Activated CD4-positive, alpha-beta T cell treated with anti-CD3 and anti-CD28 coated beads for 48 hours (primary cell): ENCODE results near the gene PCP4.

Experiments used
- DNase-seq: peaks from one replicate; pipeline ENCODE4 v3.0.0-alpha.2; 2020

The PCP4 gene

DNA sequence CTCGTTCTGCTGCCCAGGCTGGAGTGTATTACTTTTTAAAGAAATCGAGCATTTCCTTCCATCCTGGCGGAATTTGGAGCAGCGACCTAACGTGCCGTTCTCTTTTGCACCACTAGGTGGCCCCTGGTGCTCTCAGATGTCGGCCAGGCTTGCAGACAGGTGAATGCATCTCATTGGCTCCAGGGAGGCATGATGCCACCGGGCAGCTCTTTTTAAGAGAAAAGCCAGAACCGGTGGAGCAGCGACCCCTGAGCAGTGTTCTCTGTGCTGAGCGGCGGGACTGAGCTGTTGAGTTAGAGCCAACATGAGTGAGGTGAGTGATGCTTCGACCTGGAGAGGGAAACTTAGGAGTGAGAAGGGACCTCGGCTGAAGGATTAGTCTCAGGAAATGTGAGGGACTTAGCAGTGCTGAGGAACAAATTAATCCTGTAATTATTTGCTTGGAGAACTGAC is at the start of gene PCP4:
TSS of gene PCP4 (plus strand) at position 241 of the 453 bp plus-strand sequence. CDS start at position 305, 64 bp downstream.
- DNase-seq: peak; percentile 67

DNA sequence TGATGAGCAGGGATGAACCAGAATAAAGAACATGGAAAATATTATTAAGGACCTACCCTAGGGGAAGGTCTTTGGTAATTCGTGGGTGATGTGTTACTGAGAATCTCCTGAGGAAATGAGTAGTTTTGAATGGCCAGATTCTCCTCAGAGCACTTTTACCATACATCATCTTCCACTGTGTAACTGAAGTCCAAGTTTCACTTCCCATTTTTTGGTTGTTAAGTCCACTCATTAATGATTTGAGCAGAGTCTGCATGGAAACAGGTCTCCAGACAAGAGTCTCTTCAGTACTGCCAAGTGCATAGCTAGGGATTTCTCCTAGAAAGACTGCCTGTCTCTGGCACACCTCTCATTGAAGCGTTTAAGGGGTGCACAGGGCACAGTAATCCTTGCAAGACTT is 48.7 kb upstream of the PCP4 start:
- DNase-seq: no peak

DNA sequence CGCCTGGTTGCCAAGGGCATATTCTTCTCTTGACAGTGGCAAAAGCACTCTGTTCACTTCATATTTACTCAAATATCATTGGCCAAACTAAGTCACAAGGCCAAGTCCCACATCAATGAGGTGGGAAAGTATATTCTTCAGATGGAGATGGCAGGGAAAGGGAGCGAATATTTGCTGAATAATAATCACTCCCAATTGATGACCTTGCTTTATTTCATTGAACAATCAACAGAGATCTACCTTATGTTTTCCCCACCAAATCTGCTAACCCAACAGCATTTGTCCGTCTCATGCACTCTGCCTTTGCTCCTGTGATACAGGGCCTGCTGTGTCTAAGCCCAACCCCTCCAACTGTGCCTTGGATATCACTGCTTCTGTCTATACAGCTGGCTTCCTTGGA is 45.2 kb upstream of the PCP4 start:
- no peak for DNase-seq

DNA sequence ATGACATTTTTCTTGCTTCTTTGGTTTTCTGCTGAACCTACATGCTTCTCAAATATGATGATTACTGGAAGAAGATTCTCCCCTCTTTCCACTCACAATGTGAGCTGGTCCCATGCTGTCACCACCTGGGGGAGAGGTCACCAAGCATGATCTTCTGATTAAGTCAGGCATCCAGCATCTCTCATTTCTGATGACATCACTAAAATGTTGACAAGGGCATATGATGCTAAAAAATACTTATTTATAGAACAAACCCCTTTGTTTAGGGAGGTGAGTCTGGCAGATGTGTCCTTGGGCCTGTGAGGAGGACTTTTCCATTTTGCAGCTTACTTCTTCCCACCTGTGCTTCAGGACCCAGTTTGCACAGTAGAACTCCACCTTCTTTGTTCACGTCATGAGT is 42.0 kb upstream of the PCP4 start:
- no peak for DNase-seq

DNA sequence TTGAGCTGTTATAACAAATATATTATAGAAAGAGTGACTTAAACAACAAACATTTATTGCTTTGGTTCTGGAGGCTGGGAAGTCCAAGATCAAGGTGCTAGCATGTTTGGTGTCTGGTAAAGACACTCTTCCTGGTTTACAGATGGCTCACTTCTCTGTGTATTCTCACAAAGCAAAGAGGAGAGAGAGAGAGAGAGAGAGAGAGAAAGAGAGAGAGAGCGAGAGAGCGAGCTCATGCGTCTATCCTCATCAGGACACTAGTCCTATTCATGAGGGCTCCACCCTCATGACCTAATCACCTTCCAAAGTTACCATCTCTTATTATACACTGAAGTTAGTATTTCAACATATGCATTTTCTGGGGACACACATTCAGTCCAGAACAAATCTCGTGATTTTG is 32.7 kb upstream of the PCP4 start:
- DNase-seq: no peak

DNA sequence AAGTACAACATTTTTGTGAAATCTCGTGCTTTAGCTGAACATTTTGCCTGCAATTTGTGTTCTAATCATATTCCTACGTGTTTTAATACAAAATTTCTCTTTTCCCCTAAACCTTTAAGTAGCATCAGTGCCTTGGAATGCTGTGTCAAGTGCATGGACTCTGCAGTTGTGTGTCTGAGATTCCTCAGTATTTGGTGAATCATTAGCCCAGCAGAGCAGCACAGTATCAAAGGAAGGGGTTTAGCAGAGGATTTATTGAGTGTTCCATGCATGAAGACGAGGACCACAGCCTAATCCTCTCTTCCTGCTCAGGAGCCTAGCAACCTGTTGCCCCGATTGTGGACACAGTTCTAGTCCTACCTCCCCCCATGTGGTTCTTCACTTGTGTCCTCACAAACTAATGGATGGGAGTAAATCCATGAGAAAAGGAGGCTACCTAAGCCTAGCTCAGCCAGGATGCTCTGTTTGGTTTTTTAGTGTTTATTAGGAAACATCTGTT is 29.3 kb upstream of the PCP4 start:
- DNase-seq: no peak

DNA sequence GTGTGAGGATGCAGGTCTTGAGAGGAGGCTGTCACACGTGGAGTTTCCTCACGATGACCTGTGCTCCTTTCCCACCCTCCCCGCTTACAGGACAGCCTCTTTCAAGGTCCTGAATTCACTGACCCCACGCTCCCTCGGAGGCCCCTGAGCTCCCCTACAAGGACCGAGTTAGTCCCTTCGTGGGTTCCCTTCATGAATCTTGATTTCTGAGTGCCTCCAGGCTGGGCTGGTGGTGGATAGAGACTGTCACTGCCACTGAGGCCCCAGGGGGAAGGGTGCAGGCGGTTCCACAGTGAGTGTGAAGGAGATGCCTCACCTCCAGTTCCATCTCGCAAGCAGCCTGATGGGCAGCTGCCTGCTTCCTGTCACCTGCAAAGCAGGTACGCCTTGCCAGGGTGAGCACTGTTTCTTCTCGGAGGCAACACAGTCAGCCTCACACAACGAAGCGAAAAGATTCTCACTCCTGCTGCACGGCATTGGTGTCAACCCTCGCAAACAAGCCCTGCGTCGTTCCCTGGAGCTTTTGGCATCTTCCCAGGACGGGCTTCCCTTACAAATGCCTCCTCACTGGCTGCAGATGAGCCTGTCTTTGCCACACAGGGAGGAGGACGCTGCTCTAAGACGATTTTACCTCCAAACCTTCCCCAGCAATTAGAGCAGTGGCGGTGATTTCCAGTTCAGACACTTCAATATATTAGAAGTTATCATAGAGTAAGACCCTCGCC is 26.7 kb upstream of the PCP4 start:
- DNase-seq: no peak

DNA sequence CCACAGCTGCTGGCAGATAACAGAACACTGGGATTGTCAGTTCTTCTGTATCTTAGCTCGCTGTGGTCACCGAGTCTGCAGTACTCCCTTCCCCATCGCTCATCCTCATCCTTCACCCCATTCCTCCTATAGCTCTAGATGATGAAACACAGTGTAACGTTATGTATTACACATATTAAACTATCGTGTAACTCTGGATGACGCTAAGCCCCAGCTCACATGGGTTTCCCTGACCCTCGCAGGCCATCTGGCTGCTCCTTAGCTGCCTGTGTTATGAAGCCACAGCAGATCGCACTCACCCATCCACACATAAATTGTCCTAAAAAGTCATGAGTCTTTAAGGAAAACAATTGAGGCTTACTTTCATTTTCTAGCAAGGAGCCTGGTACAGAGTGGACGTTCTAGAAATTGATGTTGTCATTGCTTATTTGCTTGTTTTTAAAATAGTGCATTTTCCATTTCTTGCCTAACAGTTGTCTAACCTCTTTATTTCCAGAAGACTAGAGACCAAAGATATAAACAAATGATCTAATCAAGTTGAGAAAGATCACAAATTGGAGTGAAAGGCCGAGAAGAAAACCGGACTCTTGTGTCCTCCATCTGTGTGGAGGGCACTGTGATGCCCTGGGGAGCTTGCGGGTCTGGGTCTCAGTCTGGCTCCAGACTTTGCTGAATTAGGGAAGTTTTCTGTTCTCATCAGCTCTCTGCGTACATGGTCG is 24.3 kb upstream of the PCP4 start:
- DNase-seq: no peak

DNA sequence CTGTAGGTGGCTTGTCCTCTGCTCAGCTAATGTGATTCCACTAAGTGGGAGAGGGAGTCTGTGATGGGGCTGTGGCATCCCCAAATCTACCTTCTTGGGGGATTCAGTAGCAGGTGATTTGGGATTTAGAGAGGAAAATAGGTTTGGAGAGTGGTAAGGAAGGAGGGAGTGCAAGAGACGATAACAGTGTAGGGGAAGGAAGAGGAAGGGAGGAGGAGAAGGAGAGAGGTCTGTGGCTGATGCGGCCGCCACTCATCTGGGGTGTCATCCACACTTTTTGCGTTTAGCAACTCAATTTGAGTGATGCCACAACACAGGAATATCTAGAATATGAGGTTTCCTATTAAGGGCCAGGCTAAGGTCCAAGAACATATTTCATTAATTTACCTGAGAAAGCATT is 23.8 kb upstream of the PCP4 start:
- DNase-seq: no peak

DNA sequence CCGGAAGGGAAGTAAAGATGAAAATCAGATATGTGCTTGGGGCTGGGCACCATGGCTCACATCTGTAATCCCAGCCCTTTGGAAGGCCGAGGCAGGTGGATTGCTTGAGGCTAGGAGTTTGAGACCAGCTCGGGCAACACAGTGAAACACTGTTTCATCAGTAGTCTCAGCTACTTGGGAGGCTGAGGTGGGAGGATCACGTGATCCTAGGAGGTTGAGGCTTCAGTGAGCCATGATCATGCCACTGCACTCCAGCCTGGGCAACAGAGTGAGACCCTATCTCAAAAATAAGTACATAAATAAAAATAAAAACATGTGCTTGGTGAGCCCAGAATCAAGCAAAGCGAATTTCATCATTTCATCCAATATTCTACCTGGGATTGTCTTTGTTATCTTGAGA is 23.3 kb upstream of the PCP4 start:
- no peak for DNase-seq

DNA sequence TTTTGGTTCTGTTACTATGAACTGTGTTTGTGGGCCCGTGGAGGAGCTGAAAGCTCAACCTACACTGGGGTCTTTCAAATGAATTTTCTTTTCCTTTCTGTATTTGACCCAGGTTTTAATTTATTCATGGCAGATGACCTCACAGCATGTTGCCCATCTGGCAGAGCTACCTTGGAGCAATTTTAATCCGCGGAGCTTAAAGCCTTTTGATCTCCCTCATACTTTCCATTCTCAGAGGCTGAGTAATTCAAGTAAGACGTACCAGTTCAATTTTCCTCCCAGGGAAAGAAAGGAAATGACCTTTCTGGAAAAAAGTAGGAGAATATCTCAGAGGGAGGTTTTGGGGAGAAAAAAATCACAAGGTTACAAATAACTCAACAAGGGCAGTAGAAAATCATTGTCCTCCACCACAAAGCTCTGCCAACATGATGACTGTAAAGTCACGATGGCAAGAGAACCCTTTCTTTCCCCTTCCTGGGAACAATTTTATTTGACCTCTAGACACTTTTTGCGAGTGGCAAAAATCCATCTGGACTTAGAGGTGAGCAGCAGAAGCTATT is 21.6 kb upstream of the PCP4 start:
- DNase-seq: no peak

DNA sequence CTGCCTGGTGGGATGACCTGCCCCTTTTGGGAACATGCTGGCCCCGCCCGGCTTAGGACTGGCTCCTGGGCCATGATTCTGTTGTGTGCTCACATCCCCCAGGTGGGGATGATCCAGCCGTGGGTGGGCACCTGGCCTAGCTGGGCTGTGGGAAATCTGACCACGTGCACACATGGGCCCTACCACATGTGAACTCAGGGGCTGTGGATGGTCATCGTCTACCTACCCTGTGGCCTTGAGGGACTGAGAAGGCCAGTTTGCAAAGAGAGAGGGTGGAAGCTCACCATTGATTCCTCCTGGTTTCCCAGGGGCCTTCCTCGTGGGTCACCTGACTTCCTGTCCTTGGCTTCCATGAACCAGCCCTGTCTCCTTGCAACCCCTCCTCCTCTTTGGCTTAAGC is 19.4 kb upstream of the PCP4 start:
- DNase-seq: no peak

DNA sequence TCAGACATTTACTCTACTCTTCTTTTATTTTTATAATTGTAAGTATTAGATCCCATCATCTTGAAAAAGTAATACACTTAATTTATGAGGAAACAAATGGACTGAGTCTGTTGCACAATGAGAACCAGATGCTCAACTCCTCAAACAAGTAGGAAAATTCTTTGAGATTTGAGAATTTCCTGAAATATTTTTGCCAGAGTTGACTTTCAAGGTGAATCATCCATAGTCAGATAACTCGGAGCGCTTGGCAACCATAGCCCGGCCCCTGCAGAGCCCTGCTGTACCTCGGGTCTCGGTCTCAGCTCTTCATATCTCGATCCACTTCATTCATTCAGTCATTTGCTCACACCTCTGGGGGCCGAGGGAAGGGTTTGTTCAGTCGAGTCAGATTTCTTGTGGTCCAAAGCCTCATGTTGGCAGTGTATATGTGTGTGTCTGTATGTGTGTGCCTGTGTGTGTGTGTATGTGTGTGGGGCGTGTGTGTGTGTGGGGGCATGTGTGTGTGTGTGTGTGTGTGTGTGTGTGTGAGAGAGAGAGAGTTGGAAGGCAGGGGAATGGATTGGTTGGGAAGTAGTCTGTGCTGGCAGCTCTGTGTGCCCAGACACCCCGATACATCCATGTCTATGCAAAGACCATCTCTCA is 18.1 kb upstream of the PCP4 start:
- no peak for DNase-seq

DNA sequence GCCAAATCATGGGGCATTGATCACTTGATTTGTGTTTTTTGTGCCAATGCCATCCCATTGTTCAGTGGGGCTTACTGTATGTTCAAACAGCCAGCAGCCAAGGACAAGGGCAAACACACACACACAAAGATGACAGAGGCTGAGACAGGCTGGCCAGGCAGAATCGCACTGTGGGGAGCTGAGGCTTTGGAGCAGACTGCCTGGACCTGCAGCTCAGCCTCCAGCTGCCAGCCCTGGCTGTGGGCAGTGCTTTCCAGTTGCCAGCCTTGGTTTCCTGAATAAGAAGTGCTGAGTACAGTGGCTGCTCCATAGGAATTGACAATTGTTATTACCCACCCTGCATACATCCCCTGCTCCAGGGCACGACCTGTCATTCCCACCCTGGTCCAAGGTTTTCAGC is 16.9 kb upstream of the PCP4 start:
- no peak for DNase-seq

DNA sequence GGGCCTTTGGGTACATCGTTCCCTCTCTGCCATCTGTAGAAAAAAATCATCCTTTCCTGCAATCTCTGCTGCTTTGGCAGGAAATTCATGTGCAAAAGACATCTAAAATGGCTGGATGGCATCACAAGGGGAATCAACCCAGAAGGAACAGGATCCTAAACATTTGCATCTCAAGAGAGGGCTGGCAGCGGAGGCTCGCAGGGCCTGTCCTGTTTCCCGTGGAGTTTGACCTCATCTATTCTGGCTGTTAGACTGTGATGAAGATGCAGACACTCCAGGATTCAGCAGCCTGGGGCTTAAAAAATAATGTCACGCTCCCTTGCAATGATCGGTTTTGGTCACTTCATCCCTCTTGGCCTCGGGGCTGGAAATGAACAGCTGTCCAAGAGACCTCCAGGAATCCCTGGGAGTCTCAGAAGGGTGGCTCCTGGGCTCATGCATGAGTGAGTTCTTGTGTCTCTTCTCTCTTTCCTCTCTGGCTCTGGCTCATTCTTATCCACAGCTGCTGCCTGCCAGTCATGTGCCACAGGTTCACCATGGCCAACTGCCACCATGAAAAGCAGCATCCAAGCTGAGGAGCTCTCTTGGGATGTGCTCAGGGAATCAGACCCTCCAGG is 16.1 kb upstream of the PCP4 start:
- DNase-seq: no peak

DNA sequence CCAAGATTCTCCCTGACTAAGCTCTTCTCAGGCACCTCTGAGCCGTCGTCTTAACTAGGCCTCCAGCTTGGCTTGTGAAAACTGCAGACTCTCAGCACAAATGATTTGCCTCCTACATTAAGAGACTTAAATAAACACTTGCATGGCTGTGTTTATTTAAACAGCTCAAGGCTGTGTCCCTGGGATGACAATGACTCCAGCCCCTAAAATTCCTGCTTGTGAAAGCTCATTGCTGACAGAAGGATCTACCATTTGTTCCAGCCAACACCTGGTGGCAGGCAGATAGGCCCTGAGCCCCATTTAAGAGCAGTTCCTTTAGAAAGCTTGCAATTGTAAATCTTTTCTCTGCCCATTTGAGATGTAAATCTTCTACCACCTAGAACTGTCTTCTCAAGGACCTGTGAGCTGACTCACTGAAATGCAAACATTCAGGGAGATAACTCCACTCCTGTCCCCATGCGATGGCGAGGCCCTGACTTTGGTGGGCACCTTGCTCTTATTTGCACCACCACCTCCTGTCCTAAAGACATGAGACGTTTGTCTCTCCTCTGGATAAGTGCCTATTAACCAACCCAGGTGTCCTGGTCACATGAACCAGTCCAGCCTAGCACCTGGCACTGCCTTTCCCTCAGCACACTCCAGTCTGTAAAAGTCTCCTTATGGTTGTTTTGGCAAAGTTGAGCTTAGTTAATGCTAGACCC is 15.1 kb upstream of the PCP4 start:
- no peak for DNase-seq

DNA sequence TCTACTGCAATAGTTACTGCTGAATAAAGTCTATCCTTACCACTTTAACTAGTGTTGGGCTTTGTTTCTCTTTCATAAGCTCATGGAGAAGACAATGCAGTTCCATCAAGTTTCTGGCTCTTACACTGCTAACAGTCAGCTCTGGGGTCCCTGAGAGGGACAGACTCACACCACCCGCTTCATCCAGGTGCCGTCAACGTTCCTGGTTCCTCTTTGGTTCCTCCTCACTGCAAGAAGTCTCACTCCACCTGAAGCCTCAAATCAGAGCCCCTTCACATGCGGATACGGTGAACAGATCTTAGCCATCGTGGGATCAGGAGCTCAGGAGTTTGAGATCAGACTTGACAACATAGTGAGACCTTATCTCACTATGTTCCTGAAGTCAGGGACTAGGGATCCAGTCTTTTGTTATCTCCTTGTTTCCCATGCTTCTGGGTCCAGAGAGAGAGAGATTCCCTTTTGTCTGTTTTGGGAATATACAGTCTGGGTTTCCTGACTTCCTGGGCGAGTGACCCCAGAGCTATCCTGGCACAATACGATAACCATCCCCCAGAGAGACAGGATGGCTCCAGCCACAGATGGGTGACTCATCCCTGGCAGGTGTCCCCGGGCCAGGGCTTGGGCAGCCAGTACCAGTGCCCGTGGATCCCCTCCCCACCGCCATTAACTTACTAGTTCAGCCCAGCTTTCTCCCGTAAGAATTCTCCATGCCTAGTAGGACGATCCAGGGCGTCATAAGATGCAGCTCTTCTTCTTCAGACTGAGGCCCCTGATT is 14.3 kb upstream of the PCP4 start:
- DNase-seq: no peak

DNA sequence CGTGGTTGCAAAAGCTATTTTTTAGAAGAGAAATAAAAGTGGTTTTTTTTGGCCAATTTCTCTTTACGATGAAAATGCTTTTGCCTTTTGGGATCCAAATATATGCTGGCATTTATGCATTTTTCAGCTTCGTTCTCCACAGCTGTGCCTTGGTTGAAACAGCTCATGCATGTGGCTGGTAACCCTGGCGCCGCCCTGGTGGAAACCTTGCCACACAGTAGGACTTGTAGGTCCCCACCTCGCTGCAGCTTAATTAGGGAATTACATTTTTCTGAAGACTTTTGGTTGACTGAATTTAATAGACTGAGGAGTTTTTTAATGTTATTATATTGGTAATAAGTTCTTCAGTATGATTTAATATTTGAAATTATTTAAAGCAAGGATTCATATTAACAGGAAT is 12.7 kb upstream of the PCP4 start:
- no peak for DNase-seq

DNA sequence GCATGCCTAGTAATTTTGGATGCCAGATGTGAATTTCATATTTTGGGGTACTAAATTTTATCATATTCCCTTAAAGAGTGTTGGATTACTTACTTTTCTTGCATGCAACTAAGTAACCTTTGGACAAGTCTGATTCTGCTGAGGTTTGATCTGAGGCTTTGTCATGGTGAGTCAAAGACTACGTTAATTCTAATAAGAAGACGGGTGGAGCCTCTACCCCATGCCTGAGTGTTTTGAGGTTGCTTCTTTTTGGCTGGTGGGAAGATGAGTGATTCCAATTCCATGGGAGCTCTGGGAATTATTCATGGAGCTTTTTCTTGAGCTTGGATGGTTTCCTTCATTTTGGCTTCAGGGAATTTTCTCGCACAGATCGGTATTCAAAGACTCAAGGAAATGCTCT is 11.6 kb upstream of the PCP4 start:
- DNase-seq: no peak

DNA sequence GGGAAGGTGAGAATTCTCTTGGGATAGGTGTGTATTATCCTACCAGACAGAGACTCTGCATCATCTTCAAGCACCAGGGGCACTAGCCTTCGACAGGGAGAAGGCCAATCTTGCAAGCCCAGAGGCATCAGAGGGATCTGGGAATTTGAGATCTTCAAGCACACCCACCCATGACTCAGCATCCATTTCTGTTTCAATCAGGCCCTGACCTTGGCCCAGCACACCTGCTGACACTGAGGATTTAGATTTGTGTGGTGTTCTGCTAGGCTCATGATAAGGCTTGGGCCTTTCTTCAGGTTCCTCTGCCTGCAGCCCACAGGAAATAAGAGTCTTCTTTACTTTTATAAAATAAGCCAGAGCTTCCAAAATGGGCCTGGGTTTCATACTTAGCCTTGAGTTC is 6.6 kb upstream of the PCP4 start:
- no peak for DNase-seq

DNA sequence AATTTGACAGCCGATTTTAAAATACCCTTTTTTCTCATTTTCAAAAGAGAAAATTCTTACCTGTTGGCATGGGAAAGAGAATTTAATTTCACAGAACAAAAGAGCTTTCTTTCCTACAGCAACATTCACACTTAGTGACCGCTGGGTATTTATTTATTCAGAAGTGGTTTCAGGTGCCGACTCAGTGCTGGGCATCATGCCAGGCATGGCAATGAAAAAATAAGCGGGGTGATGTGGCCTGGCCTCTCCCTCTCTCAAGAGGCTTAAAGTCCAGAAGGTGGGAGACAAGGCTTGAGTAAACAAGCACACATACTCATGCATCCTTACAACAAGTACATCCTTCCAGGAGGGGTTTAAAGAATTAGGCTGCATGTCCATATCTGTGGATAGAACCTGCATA is 4.1 kb upstream of the PCP4 start:
- no peak for DNase-seq

DNA sequence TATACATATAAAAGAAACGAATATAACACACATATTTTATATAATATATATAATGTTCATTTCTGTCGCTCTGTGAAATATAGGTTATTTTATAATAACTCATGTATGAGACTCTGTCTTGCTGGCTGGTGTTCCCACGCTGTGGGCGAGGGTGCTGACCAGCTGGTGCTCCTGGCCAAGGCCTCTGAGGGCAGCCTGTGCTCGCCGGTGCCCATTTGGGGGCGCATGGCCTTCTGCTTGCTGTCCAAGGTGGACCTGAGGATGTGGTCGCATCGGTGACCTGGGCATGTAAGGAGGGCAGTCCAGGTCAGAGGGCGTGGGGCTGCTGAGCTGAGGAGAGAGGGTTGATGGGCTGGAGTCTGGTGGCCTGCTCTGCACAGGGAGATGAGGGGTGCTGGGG is 1.1 kb upstream of the PCP4 start:
- DNase-seq: no peak
